ENCODE measurements around the gene BMPR1B. TPM values are rescaled to one million over a fixed set of nuclear protein-coding genes. Genes with fewer than 3 reads are reported as not detected.
"Not testable (repeated sequence)": the region's sequence is repeated elsewhere in the genome, so short reads cannot be mapped to it uniquely, and the experiment has no call there.

Gene BMPR1B
- polyA plus RNA-seq, 1 experiment: 0.07 TPM

- DNase-seq (ENCODE audit: low read depth): no peak
- CTCF ChIA-PET: no interaction called here
- Histone ChIP-seq H3K36me3 (ENCODE audit: control insufficient read depth, insufficient read depth, low read length) (no peaks in the 10 kb centered on the region), H3K4me3 (ENCODE audit: low read depth, low read length) (no peak overlapping the region), H3K27me3 (ENCODE audit: control insufficient read depth, insufficient read depth, low read length) (no peaks in the 10 kb centered on the region)
- no peak for TF ChIP-seq CTCF (IDR thresholded peaks at IDR 0.05; ENCODE audit: insufficient read depth, low read depth, low read length)
- POLR2A ChIA-PET: no interaction called here
Measured at GRCh38 chr4:95162867-95163266, 405.1 kb downstream of the BMPR1B start.

GRCh38 chr4:95165926-95166524 is 408.3 kb downstream of the BMPR1B start:
- CTCF ChIA-PET: interaction anchor here (0.9 to 1.0 kb wide), 2 partner anchors 18 to 23 kb away, joined by 3 to 5 read pairs; no protein-coding TSS in a partner anchor
- no peak for DNase-seq (ENCODE audit: low read depth)

GRCh38 chr4:95167805-95168204 is 410.1 kb downstream of the BMPR1B start:
- DNase-seq (ENCODE audit: low read depth): no peak
- ChIA-PET POLR2A (no interaction called here), CTCF (no interaction called here)
- H3K36me3 ChIP-seq (ENCODE audit: control insufficient read depth, insufficient read depth, low read length): no peaks in the 10 kb centered on the region
- no peaks in the 10 kb centered on the region for H3K27me3 ChIP-seq (ENCODE audit: control insufficient read depth, insufficient read depth, low read length)
- no peak for TF ChIP-seq CTCF (IDR thresholded peaks at IDR 0.05; ENCODE audit: insufficient read depth, low read depth, low read length)
- H3K4me3 ChIP-seq (ENCODE audit: low read depth, low read length): no peak overlapping the region

More at GRCh38 chr4:95165926-95166524, 408.3 kb downstream of the BMPR1B start:
- POLR2A ChIA-PET: no interaction called here
- Histone ChIP-seq H3K4me3 (ENCODE audit: low read depth, low read length) (no peak overlapping the region), H3K36me3 (ENCODE audit: control insufficient read depth, insufficient read depth, low read length) (no peaks in the 10 kb centered on the region), H3K27me3 (ENCODE audit: control insufficient read depth, insufficient read depth, low read length) (no peaks in the 10 kb centered on the region)
- peak; percentile 59 for TF ChIP-seq CTCF (IDR thresholded peaks at IDR 0.05; ENCODE audit: insufficient read depth, low read depth, low read length)

GRCh38 chr4:95170176-95170575 is 412.4 kb downstream of the BMPR1B start:
- DNase-seq (ENCODE audit: low read depth): no peak
- ChIA-PET CTCF (no interaction called here), POLR2A (no interaction called here)
- Histone ChIP-seq H3K4me3 (ENCODE audit: low read depth, low read length) (no peak overlapping the region), H3K27me3 (ENCODE audit: control insufficient read depth, insufficient read depth, low read length) (no peaks in the 10 kb centered on the region), H3K36me3 (ENCODE audit: control insufficient read depth, insufficient read depth, low read length) (no peaks in the 10 kb centered on the region)
- no peak for TF ChIP-seq CTCF (IDR thresholded peaks at IDR 0.05; ENCODE audit: insufficient read depth, low read depth, low read length)

- H3K36me3 ChIP-seq (ENCODE audit: control insufficient read depth, insufficient read depth, low read length); POLR2A ChIA-PET; CTCF ChIA-PET; DNase-seq (ENCODE audit: low read depth); H3K27me3 ChIP-seq (ENCODE audit: control insufficient read depth, insufficient read depth, low read length); H3K4me3 ChIP-seq (ENCODE audit: low read depth, low read length): not testable (repeated sequence)
Measured at GRCh38 chr4:95171377-95171776, 413.6 kb downstream of the BMPR1B start.

- Histone ChIP-seq H3K4me3 (ENCODE audit: low read depth, low read length) (no peak overlapping the region), H3K36me3 (ENCODE audit: control insufficient read depth, insufficient read depth, low read length) (no peaks in the 10 kb centered on the region), H3K27me3 (ENCODE audit: control insufficient read depth, insufficient read depth, low read length) (no peaks in the 10 kb centered on the region)
- DNase-seq (ENCODE audit: low read depth): no peak
- ChIA-PET CTCF (no interaction called here), POLR2A (no interaction called here)
- TF ChIP-seq CTCF (IDR thresholded peaks at IDR 0.05; ENCODE audit: insufficient read depth, low read depth, low read length): no peak
Measured at GRCh38 chr4:95178938-95179337, 421.2 kb downstream of the BMPR1B start.
